NCI-H187 treated with DMSO at 0.1 percent for 48 hours (cell line): ENCODE results near the gene PSMB1.
"Not testable (repeated sequence)": the region's sequence is repeated elsewhere in the genome, so short reads cannot be mapped to it uniquely, and the experiment has no call there.

Source experiments
- DNase-seq: peaks from one replicate; lab custom pipeline; 2025; lab: John Stamatoyannopoulos, UW

PSMB1 gene

GRCh38 chr6:170535004-170535403 is 18.1 kb downstream of the PSMB1 start:
- no peak for DNase-seq

- no peak for DNase-seq
These were observed 19.3 kb downstream of the PSMB1 start for GRCh38 chr6:170533792-170534191.

- DNase-seq = no peak
These were observed 20.1 kb downstream of the PSMB1 start for GRCh38 chr6:170532867-170533488.

- no peak for DNase-seq
These were observed 23.2 kb downstream of the PSMB1 start for GRCh38 chr6:170529839-170530469.

GRCh38 chr6:170527995-170528394 is 25.1 kb downstream of the PSMB1 start:
- not testable (repeated sequence) for DNase-seq

- no peak for DNase-seq
These were observed 27.3 kb downstream of the PSMB1 start for GRCh38 chr6:170525795-170526194.

- no peak for DNase-seq
These were observed 29.0 kb downstream of the PSMB1 start for GRCh38 chr6:170524172-170524502.

GRCh38 chr6:170523256-170524171 is 29.6 kb downstream of the PSMB1 start:
- no peak for DNase-seq

GRCh38 chr6:170522565-170523183 is 30.4 kb downstream of the PSMB1 start:
- DNase-seq = no peak

GRCh38 chr6:170516783-170517616 is 36.1 kb downstream of the PSMB1 start:
- peak; percentile 35 for DNase-seq

GRCh38 chr6:170514908-170515307 is 38.2 kb downstream of the PSMB1 start:
- DNase-seq = no peak

GRCh38 chr6:170512249-170512648 is 40.9 kb downstream of the PSMB1 start:
- DNase-seq = no peak

- DNase-seq = no peak
These were observed 42.5 kb downstream of the PSMB1 start for GRCh38 chr6:170510631-170511030.

- no peak for DNase-seq
These were observed 43.4 kb downstream of the PSMB1 start for GRCh38 chr6:170509723-170510018.

- DNase-seq = not testable (repeated sequence)
These were observed 44.0 kb downstream of the PSMB1 start for GRCh38 chr6:170508892-170509722.

GRCh38 chr6:170508275-170508674 is 44.8 kb downstream of the PSMB1 start:
- not testable (repeated sequence) for DNase-seq

- DNase-seq = not testable (repeated sequence)
These were observed 45.4 kb downstream of the PSMB1 start for GRCh38 chr6:170507728-170508127.

GRCh38 chr6:170506446-170506845 is 46.7 kb downstream of the PSMB1 start:
- no peak for DNase-seq

- DNase-seq = no peak
These were observed 47.8 kb downstream of the PSMB1 start for GRCh38 chr6:170505306-170505705.

GRCh38 chr6:170504479-170504878 is 48.6 kb downstream of the PSMB1 start:
- peak; percentile 89 for DNase-seq

GRCh38 chr6:170503414-170503761 is 49.7 kb downstream of the PSMB1 start:
- no peak for DNase-seq
